IMR-90 (cell line): ENCODE measurements around the gene SEC24A. TPM values are rescaled to one million over a fixed set of nuclear protein-coding genes. Genes with fewer than 3 reads are reported as not detected.

Experiments
- ATAC-seq: fragments of 200-7000 bp; cut with Tn5 transposase; 2 replicates; pipeline ENCODE4 v1.9.1; 2020; ENCODE audit warnings: low read depth, mild to moderate bottlenecking, moderate library complexity
- BruUV-seq: library from RNA; stranded (reverse); fragments of 400-500 nt; replicated peaks from 2 replicates; lab custom pipeline; 2021; lab: Mats Ljungman, UMichigan
- CTCF ChIA-PET: fragments of 300-600 bp; formaldehyde crosslinking; extraction: SDS; loops from one replicate; lab custom pipeline; 2021; ENCODE audit warnings: antibody characterized with exemption; lab: Yijun Ruan, JAX
- POLR2A ChIA-PET: fragments of 300-600 bp; sonication (Branson Sonifier 250); formaldehyde crosslinking; loops from one replicate; lab custom pipeline; 2022; ENCODE audit warnings: antibody characterized with exemption; ENCODE audit not compliant: unreplicated experiment; lab: Charles Lee
- DNase-seq: peaks from one replicate; pipeline ENCODE4 v3.0.0; 2013
- H2AFZ ChIP-seq: replicated peaks from 2 replicates; pipeline ENCODE3; 2013; ENCODE audit warnings: low read length, mild to moderate bottlenecking; ENCODE audit not compliant: poor library complexity
- H2AK5ac ChIP-seq: 2 replicates; pipeline ENCODE4 v1.6.1; 2013; ENCODE audit warnings: low read depth, low read length, inconsistent platforms
- H2AK9ac ChIP-seq: replicated peaks from 2 replicates; pipeline ENCODE3; 2013; ENCODE audit warnings: mild to moderate bottlenecking, low read depth, low read length, moderate library complexity; ENCODE audit not compliant: poor library complexity
- H2BK120ac ChIP-seq: 2 replicates; pipeline ENCODE4 v1.6.1; 2013; ENCODE audit warnings: low read depth, low read length, inconsistent platforms
- H2BK15ac ChIP-seq: 3 replicates; pipeline ENCODE4 v1.6.1; 2013; ENCODE audit warnings: low read depth, low read length, inconsistent platforms
- H2BK20ac ChIP-seq: 2 replicates; pipeline ENCODE4 v1.6.1; 2013; ENCODE audit warnings: low read depth, mild to moderate bottlenecking, inconsistent platforms, low read length, moderate library complexity
- H2BK5ac ChIP-seq: 2 replicates; pipeline ENCODE4 v1.6.1; 2013; ENCODE audit warnings: mild to moderate bottlenecking, low read depth, low read length, inconsistent platforms; ENCODE audit not compliant: poor library complexity, severe bottlenecking
- H3K14ac ChIP-seq: replicated peaks from 2 replicates; pipeline ENCODE4 v1.6.1; 2013; ENCODE audit warnings: low read depth, low read length, inconsistent platforms
- H3K18ac ChIP-seq: 2 replicates; pipeline ENCODE4 v1.6.1; 2013; ENCODE audit warnings: low read depth, low read length, control low read depth
- H3K23ac ChIP-seq: 2 replicates; pipeline ENCODE4 v1.6.1; 2013; ENCODE audit warnings: low read depth, low read length, inconsistent platforms
- H3K27ac ChIP-seq: 2 replicates; pipeline ENCODE4 v1.5.1; 2013; ENCODE audit warnings: mild to moderate bottlenecking, control low read depth, low read length; ENCODE audit not compliant: insufficient read depth
- H3K27me3 ChIP-seq: 2 replicates; pipeline ENCODE4 v1.6.1; 2013; ENCODE audit warnings: low read length; ENCODE audit not compliant: control insufficient read depth, insufficient read depth
- H3K36me3 ChIP-seq: 2 replicates; pipeline ENCODE4 v1.6.1; 2013; ENCODE audit warnings: low read length, mixed read lengths; ENCODE audit not compliant: control insufficient read depth, insufficient read depth
- H3K4ac ChIP-seq: 2 replicates; pipeline ENCODE4 v1.6.1; 2013; ENCODE audit warnings: low read depth, low read length, inconsistent platforms
- H3K4me1 ChIP-seq: 2 replicates; pipeline ENCODE4 v1.6.1; 2013; ENCODE audit warnings: low read length, mixed read lengths; ENCODE audit not compliant: control insufficient read depth, insufficient read depth
- H3K4me2 ChIP-seq: 2 replicates; pipeline ENCODE4 v1.6.1; 2013; ENCODE audit warnings: low read depth, mild to moderate bottlenecking, control low read depth, low read length, moderate library complexity
- H3K4me3 ChIP-seq: 2 replicates; pipeline ENCODE4 v1.5.1; 2013; ENCODE audit warnings: low read depth, mild to moderate bottlenecking, control low read depth, low read length, moderate library complexity; ENCODE audit not compliant: insufficient read depth
- H3K56ac ChIP-seq: 2 replicates; pipeline ENCODE4 v1.6.1; 2013; ENCODE audit warnings: low read length, inconsistent platforms; ENCODE audit not compliant: insufficient read depth; ENCODE audit errors: extremely low read depth
- H3K79me1 ChIP-seq, 2 experiments: 2 replicates each; pipeline ENCODE4 v1.6.1; 2013; ENCODE audit warnings: low read length in 2 of 2, inconsistent platforms in 1 of 2, low read depth in 1 of 2
- H3K9ac ChIP-seq: 2 replicates; pipeline ENCODE4 v1.6.1; 2013; ENCODE audit warnings: low read depth, low read length, control low read depth
- H3K9me1 ChIP-seq: 2 replicates; pipeline ENCODE4 v1.6.1; 2013; ENCODE audit warnings: low read length, inconsistent platforms; ENCODE audit not compliant: insufficient read depth
- H3K9me3 ChIP-seq: 2 replicates; pipeline ENCODE4 v1.6.1; 2013; ENCODE audit warnings: low read length; ENCODE audit not compliant: control insufficient read depth, insufficient read depth
- H4K20me1 ChIP-seq: 2 replicates; pipeline ENCODE4 v1.6.1; 2013; ENCODE audit warnings: low read length, inconsistent platforms; ENCODE audit not compliant: insufficient read depth
- H4K5ac ChIP-seq: 2 replicates; pipeline ENCODE4 v1.6.1; 2013; ENCODE audit warnings: mild to moderate bottlenecking, low read depth, low read length, control low read depth
- H4K8ac ChIP-seq, 2 experiments: 2 replicates each; pipeline ENCODE4 v1.6.1; 2013; ENCODE audit warnings: low read depth in 2 of 2, low read length in 2 of 2, control low read depth in 1 of 2, inconsistent platforms in 1 of 2
- H4K91ac ChIP-seq: 2 replicates; pipeline ENCODE4 v1.6.1; 2013; ENCODE audit warnings: low read depth, low read length, inconsistent platforms; ENCODE audit not compliant: insufficient read depth
- BHLHE40 ChIP-seq: fragments of 150-350 bp; IDR thresholded peaks from 2 replicates; pipeline ENCODE4 v1.6.1; 2016; ENCODE audit warnings: mild to moderate bottlenecking, low read depth, low read length
- CEBPB ChIP-seq: IDR thresholded peaks from 2 replicates; pipeline ENCODE4 v1.6.1; 2012; ENCODE audit warnings: low read depth, low read length, improper control_type of control experiment
- CHD1 ChIP-seq: IDR thresholded peaks from 2 replicates; pipeline ENCODE4 v1.6.1; 2012; ENCODE audit warnings: low read depth, low read length, improper control_type of control experiment
- FOS ChIP-seq: fragments of 150-350 bp; IDR thresholded peaks from 2 replicates; pipeline ENCODE4 v1.6.1; 2016; ENCODE audit warnings: low read depth, low read length
- MAFK ChIP-seq: IDR thresholded peaks from 2 replicates; pipeline ENCODE4 v1.6.1; 2012; ENCODE audit warnings: low read depth, low read length, improper control_type of control experiment
- MAZ ChIP-seq: IDR thresholded peaks from 2 replicates; pipeline ENCODE4 v1.6.1; 2012; ENCODE audit warnings: low read depth, mild to moderate bottlenecking, low read length, improper control_type of control experiment, moderate library complexity, borderline replicate concordance
- MXI1 ChIP-seq: IDR thresholded peaks from 2 replicates; pipeline ENCODE4 v1.6.1; 2012; ENCODE audit warnings: low read depth, mild to moderate bottlenecking, low read length, moderate library complexity, borderline replicate concordance
- NFE2L2 ChIP-seq: fragments of 150-350 bp; IDR thresholded peaks from 2 replicates; pipeline ENCODE4 v1.6.1; 2016; ENCODE audit warnings: low read depth, mild to moderate bottlenecking, low read length
- POLR2A ChIP-seq: IDR thresholded peaks from 2 replicates; pipeline ENCODE4 v1.6.1; 2012; ENCODE audit warnings: mild to moderate bottlenecking, low read depth, low read length
- RAD21 ChIP-seq: IDR thresholded peaks from 2 replicates; pipeline ENCODE4 v1.6.1; 2012; ENCODE audit warnings: low read length, improper control_type of control experiment
- RCOR1 ChIP-seq: IDR thresholded peaks from 2 replicates; pipeline ENCODE4 v1.6.1; 2012; ENCODE audit warnings: mild to moderate bottlenecking, low read length, improper control_type of control experiment; ENCODE audit not compliant: insufficient replicate concordance
- RFX5 ChIP-seq: IDR thresholded peaks from 2 replicates; pipeline ENCODE4 v1.8.0; 2012; ENCODE audit warnings: low read depth, mild to moderate bottlenecking, low read length, moderate library complexity
- SMC3 ChIP-seq: fragments of 150-350 bp; IDR thresholded peaks from 2 replicates; pipeline ENCODE4 v1.6.1; 2016; ENCODE audit warnings: low read depth, mild to moderate bottlenecking, antibody characterized with exemption, low read length, moderate library complexity
- WGBS, 2 experiments: methylation state at CpG; one replicate each; pipeline versions ENCODE4 v1.1.5 to v1.1.7; 2013; ENCODE audit warnings: missing lambda C conversion rate in 2 of 2; ENCODE audit not compliant: insufficient read length in 1 of 2; ENCODE audit errors: extremely low coverage in 2 of 2; 5-methylcytosine and 5-hydroxymethylcytosine counted together
- dilution Hi-C: fragments of 300-500 bp; cut with HindIII; formaldehyde crosslinking; loops from one replicate; pipeline ENCODE4 v1.14.3; 2018; ENCODE audit warnings: low sequenced_read_pairs; ENCODE audit not compliant: unreplicated experiment
- in situ Hi-C: fragments of 300-500 bp; cut with MboI; formaldehyde crosslinking; loops from 3 replicates; pipeline ENCODE4 v1.14.3; 2019; ENCODE audit warnings: low sequenced_read_pairs, inconsistent platforms, mixed read lengths
- intact Hi-C: fragments of 100-400 bp; cut with micrococcal nuclease; formaldehyde crosslinking; loops from 2 replicates; pipeline ENCODE4 v1.10.0; 2022
- polyA plus RNA-seq, 3 experiments: library from polyadenylated mRNA; depleted of rRNA; stranded (reverse); fragments of >200 nt; gene quantifications; 2 replicates each; pipeline ENCODE4 v1.2.3, GENCODE V29; 2012; ENCODE audit warnings: low replicate concordance in 1 of 3
- total RNA-seq: library from RNA; depleted of rRNA; stranded (reverse); fragments of >200 nt; gene quantifications from 2 replicates; pipeline ENCODE4 v1.2.3, GENCODE V29; 2012
- TF ChIP-seq, protein P1 (sequence below): fragments of 150-350 bp; IDR thresholded peaks from 2 replicates; pipeline ENCODE4 v1.6.1; 2016; ENCODE audit warnings: low read depth, mild to moderate bottlenecking, low read length, moderate library complexity, borderline replicate concordance
- TF ChIP-seq, protein P2 (sequence below): fragments of 150-350 bp; IDR thresholded peaks from 2 replicates; pipeline ENCODE4 v1.6.1; 2017; ENCODE audit warnings: mild to moderate bottlenecking, antibody characterized with exemption, low read length, low read depth
- TF ChIP-seq, protein P3 (sequence below): conservative IDR thresholded peaks from 2 replicates; pipeline ENCODE4 v1.5.1; 2012; ENCODE audit warnings: mild to moderate bottlenecking, low read depth, low read length, improper control_type of control experiment

SEC24A gene
- total and polyA plus RNA-seq, 2 of the 4 experiments (the other 2 are of a cell fraction) = 23.9 to 28.1 TPM

DNA sequence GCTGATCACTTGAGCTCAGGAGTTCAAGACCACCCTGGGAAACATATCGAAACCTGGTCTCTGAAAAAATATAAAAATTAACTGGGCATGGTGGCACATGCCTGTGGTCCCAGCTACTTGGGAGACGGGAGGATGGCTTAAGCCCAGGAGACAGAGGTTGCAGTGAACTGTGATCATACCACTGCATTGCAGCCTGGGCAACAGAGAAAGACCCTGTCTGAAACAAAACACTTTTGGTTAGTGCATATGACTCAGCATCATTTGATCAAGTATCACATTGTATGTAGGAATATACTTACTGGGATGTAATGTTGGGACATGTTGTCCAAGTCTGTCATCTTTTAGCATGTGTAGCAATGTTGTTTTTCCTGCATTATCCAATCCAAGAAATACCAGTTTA lies 28.0 kb upstream of the SEC24A start:
- H2BK15ac ChIP-seq = no peak overlapping the region
- ChIA-PET POLR2A (no interaction called here), CTCF (interaction anchor here (0.6 kb wide), 1 partner anchor 14 kb away, joined by 3 read pairs; no protein-coding TSS in a partner anchor)
- H4K8ac ChIP-seq = no peak overlapping the region
- H3K56ac ChIP-seq = no peak overlapping the region
- H2BK5ac ChIP-seq = no peak overlapping the region
- H3K18ac ChIP-seq = no peak overlapping the region
- peaks cover 22% of the 10 kb centered on the region for H3K36me3 ChIP-seq
- BruUV-seq = no TSS peak
- no peaks in the 10 kb centered on the region for H3K4me1 ChIP-seq
- no peaks in the 10 kb centered on the region for H4K20me1 ChIP-seq
- H2AFZ ChIP-seq = no peak overlapping the region
- TF ChIP-seq CEBPB (no peak), NFE2L2 (no peak), BHLHE40 (no peak), SMC3 (no peak), RAD21 (no peak), MXI1 (no peak), RCOR1 (no peak), MAZ (no peak), CHD1 (no peak), POLR2A (no peak), FOS (no peak), MAFK (no peak), RFX5 (no peak)
- TF ChIP-seq, protein P1, sequence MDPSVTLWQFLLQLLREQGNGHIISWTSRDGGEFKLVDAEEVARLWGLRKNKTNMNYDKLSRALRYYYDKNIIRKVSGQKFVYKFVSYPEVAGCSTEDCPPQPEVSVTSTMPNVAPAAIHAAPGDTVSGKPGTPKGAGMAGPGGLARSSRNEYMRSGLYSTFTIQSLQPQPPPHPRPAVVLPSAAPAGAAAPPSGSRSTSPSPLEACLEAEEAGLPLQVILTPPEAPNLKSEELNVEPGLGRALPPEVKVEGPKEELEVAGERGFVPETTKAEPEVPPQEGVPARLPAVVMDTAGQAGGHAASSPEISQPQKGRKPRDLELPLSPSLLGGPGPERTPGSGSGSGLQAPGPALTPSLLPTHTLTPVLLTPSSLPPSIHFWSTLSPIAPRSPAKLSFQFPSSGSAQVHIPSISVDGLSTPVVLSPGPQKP = no peak
- TF ChIP-seq, protein P2, sequence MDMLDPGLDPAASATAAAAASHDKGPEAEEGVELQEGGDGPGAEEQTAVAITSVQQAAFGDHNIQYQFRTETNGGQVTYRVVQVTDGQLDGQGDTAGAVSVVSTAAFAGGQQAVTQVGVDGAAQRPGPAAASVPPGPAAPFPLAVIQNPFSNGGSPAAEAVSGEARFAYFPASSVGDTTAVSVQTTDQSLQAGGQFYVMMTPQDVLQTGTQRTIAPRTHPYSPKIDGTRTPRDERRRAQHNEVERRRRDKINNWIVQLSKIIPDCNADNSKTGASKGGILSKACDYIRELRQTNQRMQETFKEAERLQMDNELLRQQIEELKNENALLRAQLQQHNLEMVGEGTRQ = no peak
- TF ChIP-seq, protein P3, sequence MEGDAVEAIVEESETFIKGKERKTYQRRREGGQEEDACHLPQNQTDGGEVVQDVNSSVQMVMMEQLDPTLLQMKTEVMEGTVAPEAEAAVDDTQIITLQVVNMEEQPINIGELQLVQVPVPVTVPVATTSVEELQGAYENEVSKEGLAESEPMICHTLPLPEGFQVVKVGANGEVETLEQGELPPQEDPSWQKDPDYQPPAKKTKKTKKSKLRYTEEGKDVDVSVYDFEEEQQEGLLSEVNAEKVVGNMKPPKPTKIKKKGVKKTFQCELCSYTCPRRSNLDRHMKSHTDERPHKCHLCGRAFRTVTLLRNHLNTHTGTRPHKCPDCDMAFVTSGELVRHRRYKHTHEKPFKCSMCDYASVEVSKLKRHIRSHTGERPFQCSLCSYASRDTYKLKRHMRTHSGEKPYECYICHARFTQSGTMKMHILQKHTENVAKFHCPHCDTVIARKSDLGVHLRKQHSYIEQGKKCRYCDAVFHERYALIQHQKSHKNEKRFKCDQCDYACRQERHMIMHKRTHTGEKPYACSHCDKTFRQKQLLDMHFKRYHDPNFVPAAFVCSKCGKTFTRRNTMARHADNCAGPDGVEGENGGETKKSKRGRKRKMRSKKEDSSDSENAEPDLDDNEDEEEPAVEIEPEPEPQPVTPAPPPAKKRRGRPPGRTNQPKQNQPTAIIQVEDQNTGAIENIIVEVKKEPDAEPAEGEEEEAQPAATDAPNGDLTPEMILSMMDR = no peak
- H2BK120ac ChIP-seq = no peak overlapping the region
- peaks cover 7 to 26% of the 10 kb centered on the region in 2 experiments for H3K79me1 ChIP-seq
- H3K4me3 ChIP-seq = no peak overlapping the region
- H3K27me3 ChIP-seq = no peaks in the 10 kb centered on the region
- H3K9me1 ChIP-seq = 0 out of 2 replicates have a peak, but pooled peaks cover 2% of the 10 kb centered on the region
- no peak overlapping the region for H3K9ac ChIP-seq
- H3K27ac ChIP-seq = no peak overlapping the region
- H3K4ac ChIP-seq = no peak overlapping the region
- H2BK20ac ChIP-seq = no peak overlapping the region
- in situ Hi-C loops (no loop called here), dilution Hi-C loops (no loop called here), intact Hi-C loops (no loop called here)
- H4K5ac ChIP-seq = no peak overlapping the region
- 100% methylated on average over 1 of the region's 2 CpGs; no CpG with 5 or more reads in 1 of the 2 experiments for WGBS, 2 experiments
- no peak overlapping the region for H2AK9ac ChIP-seq
- no peak overlapping the region for H4K91ac ChIP-seq
- H3K23ac ChIP-seq = no peak overlapping the region
- no peaks in the 10 kb centered on the region for H3K9me3 ChIP-seq
- no peak overlapping the region for H3K14ac ChIP-seq
- H2AK5ac ChIP-seq = no peak overlapping the region
- no peak overlapping the region for H3K4me2 ChIP-seq
- DNase-seq (no peak), ATAC-seq (no peak)
